ENCODE data around the gene CDH2. TPM values are rescaled to one million over a fixed set of nuclear protein-coding genes. Genes with fewer than 3 reads are reported as not detected.

The CDH2 gene
- total and polyA plus RNA-seq, 2 experiments from 2014 or later = 14.7 to 36.9 TPM

- Histone ChIP-seq H4K20me1 (replicated peaks; ENCODE audit: insufficient read depth) (0 out of 2 replicates have a peak, but pooled peaks cover 6% of the 10 kb centered on the region), H3K36me3 (ENCODE audit: insufficient read depth) (no peaks in the 10 kb centered on the region), H3K27me3 (ENCODE audit: insufficient read depth) (no peaks in the 10 kb centered on the region), H3K4me2 (no peak overlapping the region), H3K27ac (ENCODE audit: low read depth) (no peak overlapping the region), H3K4me3 (no peak overlapping the region), H3F3A (replicated peaks; ENCODE audit: low read depth) (no peaks in the 10 kb centered on the region), H2AFZ (no peak overlapping the region), H3K9me2 (ENCODE audit: insufficient read depth) (0 out of 2 replicates have a peak, but pooled peaks cover 3% of the 10 kb centered on the region), H3K79me2 (replicated peaks; ENCODE audit: insufficient read depth) (peaks cover 29% of the 10 kb centered on the region), H3K4me1 (ENCODE audit: insufficient read depth) (peaks cover 29% of the 10 kb centered on the region)
- no peak overlapping the region for H3K4me3 Mint-ChIP-seq
- no peaks in the 10 kb centered on the region for H3K36me3 Mint-ChIP-seq (ENCODE audit: low read depth)
- DNase-seq (ENCODE audit: low spot score) (no peak), ATAC-seq (no peak)
- no peak for TF ChIP-seq NANOG (IDR thresholded peaks at IDR 0.05; ENCODE audit: borderline replicate concordance)
- TF ChIP-seq CREB1 (CRISPR knock-in tag; IDR thresholded peaks at IDR 0.05; ENCODE audit: low read depth) = no peak
- TF ChIP-seq STAT1 (IDR thresholded peaks at IDR 0.05; ENCODE audit: unreplicated experiment) = no peak
- TF ChIP-seq, protein P1, sequence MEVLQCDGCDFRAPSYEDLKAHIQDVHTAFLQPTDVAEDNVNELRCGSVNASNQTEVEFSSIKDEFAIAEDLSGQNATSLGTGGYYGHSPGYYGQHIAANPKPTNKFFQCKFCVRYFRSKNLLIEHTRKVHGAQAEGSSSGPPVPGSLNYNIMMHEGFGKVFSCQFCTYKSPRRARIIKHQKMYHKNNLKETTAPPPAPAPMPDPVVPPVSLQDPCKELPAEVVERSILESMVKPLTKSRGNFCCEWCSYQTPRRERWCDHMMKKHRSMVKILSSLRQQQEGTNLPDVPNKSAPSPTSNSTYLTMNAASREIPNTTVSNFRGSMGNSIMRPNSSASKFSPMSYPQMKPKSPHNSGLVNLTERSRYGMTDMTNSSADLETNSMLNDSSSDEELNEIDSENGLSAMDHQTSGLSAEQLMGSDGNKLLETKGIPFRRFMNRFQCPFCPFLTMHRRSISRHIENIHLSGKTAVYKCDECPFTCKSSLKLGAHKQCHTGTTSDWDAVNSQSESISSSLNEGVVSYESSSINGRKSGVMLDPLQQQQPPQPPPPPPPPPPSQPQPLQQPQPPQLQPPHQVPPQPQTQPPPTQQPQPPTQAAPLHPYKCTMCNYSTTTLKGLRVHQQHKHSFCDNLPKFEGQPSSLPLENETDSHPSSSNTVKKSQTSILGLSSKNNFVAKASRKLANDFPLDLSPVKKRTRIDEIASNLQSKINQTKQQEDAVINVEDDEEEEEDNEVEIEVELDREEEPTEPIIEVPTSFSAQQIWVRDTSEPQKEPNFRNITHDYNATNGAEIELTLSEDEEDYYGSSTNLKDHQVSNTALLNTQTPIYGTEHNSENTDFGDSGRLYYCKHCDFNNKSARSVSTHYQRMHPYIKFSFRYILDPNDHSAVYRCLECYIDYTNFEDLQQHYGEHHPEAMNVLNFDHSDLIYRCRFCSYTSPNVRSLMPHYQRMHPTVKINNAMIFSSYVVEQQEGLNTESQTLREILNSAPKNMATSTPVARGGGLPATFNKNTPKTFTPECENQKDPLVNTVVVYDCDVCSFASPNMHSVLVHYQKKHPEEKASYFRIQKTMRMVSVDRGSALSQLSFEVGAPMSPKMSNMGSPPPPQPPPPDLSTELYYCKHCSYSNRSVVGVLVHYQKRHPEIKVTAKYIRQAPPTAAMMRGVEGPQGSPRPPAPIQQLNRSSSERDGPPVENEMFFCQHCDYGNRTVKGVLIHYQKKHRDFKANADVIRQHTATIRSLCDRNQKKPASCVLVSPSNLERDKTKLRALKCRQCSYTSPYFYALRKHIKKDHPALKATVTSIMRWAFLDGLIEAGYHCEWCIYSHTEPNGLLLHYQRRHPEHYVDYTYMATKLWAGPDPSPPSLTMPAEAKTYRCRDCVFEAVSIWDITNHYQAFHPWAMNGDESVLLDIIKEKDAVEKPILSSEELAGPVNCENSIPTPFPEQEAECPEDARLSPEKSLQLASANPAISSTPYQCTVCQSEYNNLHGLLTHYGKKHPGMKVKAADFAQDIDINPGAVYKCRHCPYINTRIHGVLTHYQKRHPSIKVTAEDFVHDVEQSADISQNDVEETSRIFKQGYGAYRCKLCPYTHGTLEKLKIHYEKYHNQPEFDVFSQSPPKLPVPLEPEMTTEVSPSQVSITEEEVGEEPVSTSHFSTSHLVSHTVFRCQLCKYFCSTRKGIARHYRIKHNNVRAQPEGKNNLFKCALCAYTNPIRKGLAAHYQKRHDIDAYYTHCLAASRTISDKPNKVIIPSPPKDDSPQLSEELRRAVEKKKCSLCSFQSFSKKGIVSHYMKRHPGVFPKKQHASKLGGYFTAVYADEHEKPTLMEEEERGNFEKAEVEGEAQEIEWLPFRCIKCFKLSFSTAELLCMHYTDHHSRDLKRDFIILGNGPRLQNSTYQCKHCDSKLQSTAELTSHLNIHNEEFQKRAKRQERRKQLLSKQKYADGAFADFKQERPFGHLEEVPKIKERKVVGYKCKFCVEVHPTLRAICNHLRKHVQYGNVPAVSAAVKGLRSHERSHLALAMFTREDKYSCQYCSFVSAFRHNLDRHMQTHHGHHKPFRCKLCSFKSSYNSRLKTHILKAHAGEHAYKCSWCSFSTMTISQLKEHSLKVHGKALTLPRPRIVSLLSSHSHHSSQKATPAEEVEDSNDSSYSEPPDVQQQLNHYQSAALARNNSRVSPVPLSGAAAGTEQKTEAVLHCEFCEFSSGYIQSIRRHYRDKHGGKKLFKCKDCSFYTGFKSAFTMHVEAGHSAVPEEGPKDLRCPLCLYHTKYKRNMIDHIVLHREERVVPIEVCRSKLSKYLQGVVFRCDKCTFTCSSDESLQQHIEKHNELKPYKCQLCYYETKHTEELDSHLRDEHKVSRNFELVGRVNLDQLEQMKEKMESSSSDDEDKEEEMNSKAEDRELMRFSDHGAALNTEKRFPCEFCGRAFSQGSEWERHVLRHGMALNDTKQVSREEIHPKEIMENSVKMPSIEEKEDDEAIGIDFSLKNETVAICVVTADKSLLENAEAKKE (CRISPR knock-in tag; IDR thresholded peaks at IDR 0.05) = no peak
- TF ChIP-seq, protein P2, sequence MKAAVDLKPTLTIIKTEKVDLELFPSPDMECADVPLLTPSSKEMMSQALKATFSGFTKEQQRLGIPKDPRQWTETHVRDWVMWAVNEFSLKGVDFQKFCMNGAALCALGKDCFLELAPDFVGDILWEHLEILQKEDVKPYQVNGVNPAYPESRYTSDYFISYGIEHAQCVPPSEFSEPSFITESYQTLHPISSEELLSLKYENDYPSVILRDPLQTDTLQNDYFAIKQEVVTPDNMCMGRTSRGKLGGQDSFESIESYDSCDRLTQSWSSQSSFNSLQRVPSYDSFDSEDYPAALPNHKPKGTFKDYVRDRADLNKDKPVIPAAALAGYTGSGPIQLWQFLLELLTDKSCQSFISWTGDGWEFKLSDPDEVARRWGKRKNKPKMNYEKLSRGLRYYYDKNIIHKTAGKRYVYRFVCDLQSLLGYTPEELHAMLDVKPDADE (IDR thresholded peaks at IDR 0.05) = no peak
- no peak for TF ChIP-seq ZNF331 (CRISPR knock-in tag; IDR thresholded peaks at IDR 0.05; ENCODE audit: low read depth)
- no peak for TF ChIP-seq JUNB (IDR thresholded peaks at IDR 0.05; ENCODE audit: unreplicated experiment)
- TF ChIP-seq EZH2 (IDR thresholded peaks at IDR 0.05; ENCODE audit: low read depth, unreplicated experiment) = no peak
- H3K27me3 Mint-ChIP-seq (ENCODE audit: insufficient read depth, low read depth, poor library complexity) = no peaks in the 10 kb centered on the region
- H3K27ac Mint-ChIP-seq = no peak overlapping the region
- H3K4me1 Mint-ChIP-seq = peaks cover 39% of the 10 kb centered on the region
- no peaks in the 10 kb centered on the region for H3K9me3 Mint-ChIP-seq
These were observed 18.8 kb downstream of the CDH2 start for GRCh38 chr18:28158083-28158581.
